ENCODE results near the gene TTC7B.

GRCh38 chr14:90775441-90775840 lies 40.8 kb downstream of the TTC7B start:
- TF ChIP-seq CTCF (IDR thresholded peaks at IDR 0.05; ENCODE audit: borderline replicate concordance, extremely low read depth, low read length, poor library complexity, severe bottlenecking) (no peak), EZH2 (IDR thresholded peaks at IDR 0.05; ENCODE audit: borderline replicate concordance, low read depth, low read length, severe bottlenecking) (no peak)
